ENCODE results near the gene UVSSA. TPM values are rescaled to one million over a fixed set of nuclear protein-coding genes. Genes with fewer than 3 reads are reported as not detected.

UVSSA gene
- total and polyA plus RNA-seq, 2 experiments from 2014 or later, result 2.9 to 4.1 TPM

- H3K9ac ChIP-seq, result no peak overlapping the region
- no peak overlapping the region for H2AFZ ChIP-seq
- H3K4me2 ChIP-seq (ENCODE audit: unreplicated experiment), result no peak overlapping the region
- peaks cover 80% of the 10 kb centered on the region for H3K79me2 ChIP-seq (ENCODE audit: insufficient read depth)
- TF ChIP-seq EZH2phosphoT487 (IDR thresholded peaks at IDR 0.05; ENCODE audit: insufficient read depth, low read depth) (no peak), EZH2 (IDR thresholded peaks at IDR 0.05; ENCODE audit: insufficient read depth, poor library complexity, severe bottlenecking) (no peak)
- H3K9me3 ChIP-seq (ENCODE audit: low read depth), result no peaks in the 10 kb centered on the region
- no peak for DNase-seq
- H3K36me3 ChIP-seq (ENCODE audit: low read depth), result peaks cover 18% of the 10 kb centered on the region; the same call in 1 of the 2 replicates
- H3K27me3 ChIP-seq (replicated peaks; ENCODE audit: insufficient read depth), result no peaks in the 10 kb centered on the region
- no peaks in the 10 kb centered on the region; the same call in 1 of the 2 replicates for H4K20me1 ChIP-seq (ENCODE audit: insufficient read depth)
- H3K9me2 ChIP-seq (ENCODE audit: insufficient read depth), result no peaks in the 10 kb centered on the region
- in situ Hi-C loops (cut with MboI), result no loop called here
- no peak overlapping the region for H3K27ac ChIP-seq
- no peak overlapping the region for H3K4me3 ChIP-seq
- peaks cover under 1% of the 10 kb centered on the region; the same call in 1 of the 2 replicates for H3K4me1 ChIP-seq (ENCODE audit: insufficient read depth)
- WGBS, 2 experiments (ENCODE audit: low coverage in 1 of 2, low lambda C conversion rate in 2 of 2, missing lambda C conversion rate in 2 of 2), result 92 to 96% methylated on average over 13 to 27 of the region's 28 CpGs
- 0 out of 2 replicates have a peak, but pooled peaks cover 3% of the 10 kb centered on the region for H3F3A ChIP-seq (ENCODE audit: insufficient read depth)
Measured at GRCh38 chr4:1315306-1315705, 31.7 kb upstream of the UVSSA start.

GRCh38 chr4:1315836-1316536 is 31.0 kb upstream of the UVSSA start:
- H3K79me2 ChIP-seq (ENCODE audit: insufficient read depth), result peaks cover 80% of the 10 kb centered on the region
- TF ChIP-seq EZH2phosphoT487 (IDR thresholded peaks at IDR 0.05; ENCODE audit: insufficient read depth, low read depth) (no peak), EZH2 (IDR thresholded peaks at IDR 0.05; ENCODE audit: insufficient read depth, poor library complexity, severe bottlenecking) (no peak)

DNA sequence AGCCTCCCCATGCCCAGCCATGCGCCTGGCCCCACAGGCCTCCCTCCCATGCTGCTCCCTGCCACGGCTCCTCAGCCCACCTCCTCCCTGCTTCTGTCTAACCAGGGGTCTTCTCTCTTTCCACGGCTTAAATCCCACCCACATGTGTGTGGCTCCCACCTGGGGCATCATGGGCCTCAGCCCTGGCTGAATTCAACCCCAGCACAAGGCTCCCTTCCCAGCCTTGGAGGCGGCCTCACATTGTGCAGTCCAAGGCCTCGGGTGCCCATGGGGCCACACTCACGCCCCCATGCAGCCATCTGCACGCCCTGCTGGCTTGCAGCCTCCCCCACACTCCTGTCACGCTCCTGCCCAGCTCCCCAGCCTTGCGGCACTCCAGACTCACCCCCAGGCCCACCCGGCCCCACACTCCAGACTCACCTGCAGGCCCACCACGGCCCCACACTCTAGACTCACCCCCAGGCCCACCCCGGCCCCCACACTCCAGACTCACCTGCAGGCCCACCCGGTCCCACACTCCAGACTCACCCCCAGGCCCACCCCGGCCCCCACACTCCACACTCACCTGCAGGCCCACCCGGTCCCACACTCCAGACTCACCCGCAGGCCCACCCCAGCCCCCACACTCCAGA is 30.4 kb upstream of the UVSSA start:
- DNase-seq, result no peak
- no peaks in the 10 kb centered on the region for H3K4me1 ChIP-seq (ENCODE audit: insufficient read depth)
- no peak overlapping the region for H2AFZ ChIP-seq
- H4K20me1 ChIP-seq (ENCODE audit: insufficient read depth), result no peaks in the 10 kb centered on the region
- no peak overlapping the region for H3K4me2 ChIP-seq (ENCODE audit: unreplicated experiment)
- in situ Hi-C loops (cut with MboI), result no loop called here
- no peaks in the 10 kb centered on the region for H3K27me3 ChIP-seq (replicated peaks; ENCODE audit: insufficient read depth)
- peaks cover 20% of the 10 kb centered on the region; the same call in 1 of the 2 replicates for H3K36me3 ChIP-seq (ENCODE audit: low read depth)
- 0 out of 2 replicates have a peak, but pooled peaks cover 3% of the 10 kb centered on the region for H3F3A ChIP-seq (ENCODE audit: insufficient read depth)
- H3K4me3 ChIP-seq, result no peak overlapping the region
- H3K27ac ChIP-seq, result no peak overlapping the region
- H3K9me2 ChIP-seq (ENCODE audit: insufficient read depth), result no peaks in the 10 kb centered on the region
- WGBS, 2 experiments (ENCODE audit: low coverage in 1 of 2, low lambda C conversion rate in 2 of 2, missing lambda C conversion rate in 2 of 2), result 79 to 82% methylated on average over 10 to 16 of the region's 16 CpGs
- TF ChIP-seq EZH2phosphoT487 (IDR thresholded peaks at IDR 0.05; ENCODE audit: insufficient read depth, low read depth) (no peak), EZH2 (IDR thresholded peaks at IDR 0.05; ENCODE audit: insufficient read depth, poor library complexity, severe bottlenecking) (no peak)
- peaks cover 80% of the 10 kb centered on the region for H3K79me2 ChIP-seq (ENCODE audit: insufficient read depth)
- no peak overlapping the region for H3K9ac ChIP-seq
- H3K9me3 ChIP-seq (ENCODE audit: low read depth), result no peaks in the 10 kb centered on the region

More at GRCh38 chr4:1315836-1316536, 31.0 kb upstream of the UVSSA start:
- Histone ChIP-seq H3K27me3 (replicated peaks; ENCODE audit: insufficient read depth) (no peaks in the 10 kb centered on the region), H2AFZ (no peak overlapping the region), H3K27ac (no peak overlapping the region), H3K9me3 (ENCODE audit: low read depth) (no peaks in the 10 kb centered on the region), H3K36me3 (ENCODE audit: low read depth) (peaks cover 20% of the 10 kb centered on the region; the same call in 1 of the 2 replicates), H3K9ac (no peak overlapping the region), H3K9me2 (ENCODE audit: insufficient read depth) (no peaks in the 10 kb centered on the region), H3K4me3 (no peak overlapping the region), H3K4me1 (ENCODE audit: insufficient read depth) (no peaks in the 10 kb centered on the region), H3K4me2 (ENCODE audit: unreplicated experiment) (no peak overlapping the region), H4K20me1 (ENCODE audit: insufficient read depth) (no peaks in the 10 kb centered on the region), H3F3A (ENCODE audit: insufficient read depth) (0 out of 2 replicates have a peak, but pooled peaks cover 3% of the 10 kb centered on the region)
- DNase-seq, result no peak
- in situ Hi-C loops (cut with MboI), result no loop called here
- 87 to 88% methylated on average over 22 to 27 of the region's 27 CpGs for WGBS, 2 experiments (ENCODE audit: low coverage in 1 of 2, low lambda C conversion rate in 2 of 2, missing lambda C conversion rate in 2 of 2)

DNA sequence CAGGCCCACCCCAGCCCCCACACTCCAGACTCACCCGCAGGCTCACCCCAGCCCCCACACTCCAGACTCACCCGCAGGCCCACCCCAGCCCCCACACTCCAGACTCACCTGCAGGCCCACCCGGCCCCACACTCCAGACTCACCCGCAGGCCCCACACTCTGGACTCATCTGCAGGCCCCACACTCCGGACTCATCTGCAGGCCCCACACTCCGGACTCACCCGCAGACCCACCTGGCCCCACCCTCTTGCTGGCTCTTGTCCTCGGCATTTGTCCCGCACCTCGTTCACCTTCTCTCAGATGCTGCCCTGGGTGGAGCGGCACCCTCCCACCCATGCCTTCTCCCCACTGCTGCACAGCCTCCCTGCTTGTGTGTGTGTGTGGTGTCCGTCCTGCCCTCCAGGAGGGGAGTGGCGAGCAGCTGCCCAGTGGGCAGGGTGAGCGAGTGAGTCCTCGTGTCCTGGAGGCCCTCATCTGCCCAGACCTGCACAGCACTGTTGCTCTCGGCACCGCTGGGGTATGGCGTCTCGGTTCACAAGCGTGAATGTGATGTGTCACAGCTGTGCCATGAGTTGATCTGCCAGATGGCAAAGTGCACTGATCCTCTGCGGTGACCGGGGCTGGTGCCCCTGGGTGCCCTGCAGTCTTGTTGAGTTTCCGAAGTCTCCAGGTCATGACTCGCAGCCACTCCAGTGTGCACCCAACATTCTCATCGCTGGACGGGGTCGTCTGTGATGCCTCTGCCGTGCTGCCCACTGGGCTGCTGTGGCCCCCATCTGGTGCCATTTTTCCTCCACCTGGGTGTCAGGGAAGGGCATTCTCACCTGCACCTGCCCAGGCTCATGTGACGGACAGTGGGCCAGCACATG is 29.6 kb upstream of the UVSSA start:
- in situ Hi-C loops (cut with MboI), result no loop called here

More for the DNA sequence above, 29.6 kb upstream of the UVSSA start:
- no peaks in the 10 kb centered on the region for H3K4me1 ChIP-seq (ENCODE audit: insufficient read depth)
- TF ChIP-seq EZH2phosphoT487 (IDR thresholded peaks at IDR 0.05; ENCODE audit: insufficient read depth, low read depth), result no peak
- no peaks in the 10 kb centered on the region for H3K27me3 ChIP-seq (replicated peaks; ENCODE audit: insufficient read depth)
- H3K79me2 ChIP-seq (ENCODE audit: insufficient read depth), result peaks cover 80% of the 10 kb centered on the region
- H3K9ac ChIP-seq, result no peak overlapping the region
- peaks cover 6% of the 10 kb centered on the region; the same call in 1 of the 2 replicates for H3F3A ChIP-seq (ENCODE audit: insufficient read depth)
- no peak for DNase-seq
- no peaks in the 10 kb centered on the region for H3K9me3 ChIP-seq (ENCODE audit: low read depth)
- no peak overlapping the region for H2AFZ ChIP-seq
- peaks cover 20% of the 10 kb centered on the region; the same call in 1 of the 2 replicates for H3K36me3 ChIP-seq (ENCODE audit: low read depth)
- 92 to 95% methylated on average over 18 to 28 of the region's 29 CpGs for WGBS, 2 experiments (ENCODE audit: low coverage in 1 of 2, low lambda C conversion rate in 2 of 2, missing lambda C conversion rate in 2 of 2)
- no peak overlapping the region for H3K4me2 ChIP-seq (ENCODE audit: unreplicated experiment)
- H3K4me3 ChIP-seq, result no peak overlapping the region
- no peaks in the 10 kb centered on the region for H4K20me1 ChIP-seq (ENCODE audit: insufficient read depth)
- H3K9me2 ChIP-seq (ENCODE audit: insufficient read depth), result no peaks in the 10 kb centered on the region
- no peak overlapping the region for H3K27ac ChIP-seq
